Panc1 (cell line): Measurements from ENCODE around the gene CMTM4.

Experiments
- CTCF ChIP-seq: fragments of 450-650 bp; IDR thresholded peaks from 2 replicates; pipeline ENCODE4 v1.5.1; 2017; ENCODE audit warnings: mild to moderate bottlenecking
- POLR2AphosphoS5 ChIP-seq: IDR thresholded peaks from 2 replicates; pipeline ENCODE4 v1.6.1; 2012; ENCODE audit warnings: mild to moderate bottlenecking, low read depth, low read length, moderate library complexity
- REST ChIP-seq, 2 experiments: IDR thresholded peaks; 2 replicates each; pipeline ENCODE4 v1.6.1; 2011 to 2012; ENCODE audit warnings: low read depth in 2 of 2, control low read depth in 1 of 2, low read length in 1 of 2, mild to moderate bottlenecking in 1 of 2, moderate library complexity in 1 of 2; ENCODE audit not compliant: insufficient read depth in 1 of 2
- SIN3A ChIP-seq: IDR thresholded peaks from 2 replicates; pipeline ENCODE4 v1.6.1; 2012; ENCODE audit warnings: low read depth, mild to moderate bottlenecking, low read length, moderate library complexity, borderline replicate concordance; ENCODE audit not compliant: insufficient read depth
- TCF7L2 ChIP-seq: IDR thresholded peaks from 2 replicates; pipeline ENCODE4 v1.6.1; 2011; ENCODE audit warnings: mild to moderate bottlenecking, low read depth, low read length, inconsistent platforms

GRCh38 chr16:66692341-66692740, 4.2 kb downstream of the CMTM4 start:
- TF ChIP-seq CTCF (no peak), POLR2AphosphoS5 (no peak), REST (IDR thresholded peaks at IDR 0.05; ENCODE audit: insufficient read depth in 1 of 2, low read depth in 2 of 2, low read length in 1 of 2) (no peak), TCF7L2 (no peak), SIN3A (no peak)
